GM19395 (cell line): ENCODE data around the gene PRDM16.

ENCODE experiments used
- ATAC-seq: cut with Tn5 transposase; IDR thresholded peaks from one replicate; pipeline ENCODE4 v1.9.1; 2021; ENCODE audit warnings: mild to moderate bottlenecking, moderate library complexity; ENCODE audit not compliant: unreplicated experiment

The PRDM16 gene

GRCh38 chr1:3196577-3197245 lies 127.7 kb downstream of the PRDM16 start:
- no peak for ATAC-seq

GRCh38 chr1:3197781-3198316 lies 128.8 kb downstream of the PRDM16 start:
- ATAC-seq = no peak

- ATAC-seq = no peak
Observed at GRCh38 chr1:3198371-3199271, 129.6 kb downstream of the PRDM16 start.

- ATAC-seq = no peak
Observed at GRCh38 chr1:3204725-3205124, 135.7 kb downstream of the PRDM16 start.

GRCh38 chr1:3205815-3206214 lies 136.8 kb downstream of the PRDM16 start:
- ATAC-seq = no peak

GRCh38 chr1:3206696-3207095 lies 137.7 kb downstream of the PRDM16 start:
- ATAC-seq = no peak

- no peak for ATAC-seq
Observed at GRCh38 chr1:3207217-3207848, 138.3 kb downstream of the PRDM16 start.

GRCh38 chr1:3208819-3209200 lies 139.8 kb downstream of the PRDM16 start:
- no peak for ATAC-seq

- ATAC-seq = no peak
Observed at GRCh38 chr1:3209201-3209600, 140.2 kb downstream of the PRDM16 start.

GRCh38 chr1:3211582-3212375 lies 142.8 kb downstream of the PRDM16 start:
- ATAC-seq = no peak

- ATAC-seq = no peak
Observed at GRCh38 chr1:3212453-3213355, 143.7 kb downstream of the PRDM16 start.

GRCh38 chr1:3213730-3214129 lies 144.7 kb downstream of the PRDM16 start:
- no peak for ATAC-seq

- ATAC-seq = no peak
Observed at GRCh38 chr1:3215198-3216014, 146.4 kb downstream of the PRDM16 start.

GRCh38 chr1:3216015-3216391 lies 147.0 kb downstream of the PRDM16 start:
- ATAC-seq = no peak

- no peak for ATAC-seq
Observed at GRCh38 chr1:3217181-3217641, 148.2 kb downstream of the PRDM16 start.

GRCh38 chr1:3217979-3218679 lies 149.1 kb downstream of the PRDM16 start:
- no peak for ATAC-seq

GRCh38 chr1:3219005-3219790 lies 150.2 kb downstream of the PRDM16 start:
- no peak for ATAC-seq
